ENCODE results near the gene CCNDBP1. TPM values are rescaled to one million over a fixed set of nuclear protein-coding genes. Genes with fewer than 3 reads are reported as not detected.

The CCNDBP1 gene
- total RNA-seq, 1 donor from 2014 or later, result 43.1 TPM

DNA sequence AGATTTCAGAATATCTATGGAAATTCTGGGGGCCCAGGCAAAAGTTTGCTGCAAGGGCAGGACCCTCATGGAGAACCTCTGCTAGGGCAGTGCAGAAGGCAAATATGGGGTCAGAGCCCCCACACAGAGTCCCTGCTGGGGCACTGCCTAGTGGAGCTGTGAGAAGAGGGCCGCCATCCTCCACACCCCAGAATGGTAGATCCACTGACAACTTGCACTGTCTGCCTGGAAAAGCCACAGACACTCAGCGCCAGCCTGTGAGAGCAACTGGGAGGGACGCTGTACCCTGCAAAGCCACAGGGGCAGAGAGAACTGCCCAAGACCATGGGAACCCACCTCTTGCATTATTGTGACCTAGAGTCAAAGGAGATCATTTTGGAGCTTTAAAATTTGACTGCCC is 13.8 kb downstream of the CCNDBP1 start:
- H3K4me3 ChIP-seq, result no peak overlapping the region
- no peak overlapping the region for H3K4me2 ChIP-seq
- no peak overlapping the region for H3K9ac ChIP-seq
- H2AFZ ChIP-seq (replicated peaks), result no peak overlapping the region
- no peaks in the 10 kb centered on the region for H3K9me3 ChIP-seq (ENCODE audit: low read depth)
- H3K36me3 ChIP-seq, result no peaks in the 10 kb centered on the region
- H3F3A ChIP-seq (ENCODE audit: low read depth), result no peaks in the 10 kb centered on the region
- Mint-ChIP-seq H3K27ac (no peak overlapping the region), H3K36me3 (peaks cover 16% of the 10 kb centered on the region), H3K9me3 (no peaks in the 10 kb centered on the region), H3K4me3 (no peak overlapping the region), H3K4me1 (no peaks in the 10 kb centered on the region), H3K27me3 (ENCODE audit: insufficient read depth, low read depth) (no peaks in the 10 kb centered on the region)
- no peaks in the 10 kb centered on the region for H3K27me3 ChIP-seq
- no peaks in the 10 kb centered on the region for H3K4me1 ChIP-seq
- no peak for TF ChIP-seq EZH2phosphoT487 (IDR thresholded peaks at IDR 0.05)
- no peak for TF ChIP-seq EZH2 (IDR thresholded peaks at IDR 0.05)
- TF ChIP-seq, protein P1, sequence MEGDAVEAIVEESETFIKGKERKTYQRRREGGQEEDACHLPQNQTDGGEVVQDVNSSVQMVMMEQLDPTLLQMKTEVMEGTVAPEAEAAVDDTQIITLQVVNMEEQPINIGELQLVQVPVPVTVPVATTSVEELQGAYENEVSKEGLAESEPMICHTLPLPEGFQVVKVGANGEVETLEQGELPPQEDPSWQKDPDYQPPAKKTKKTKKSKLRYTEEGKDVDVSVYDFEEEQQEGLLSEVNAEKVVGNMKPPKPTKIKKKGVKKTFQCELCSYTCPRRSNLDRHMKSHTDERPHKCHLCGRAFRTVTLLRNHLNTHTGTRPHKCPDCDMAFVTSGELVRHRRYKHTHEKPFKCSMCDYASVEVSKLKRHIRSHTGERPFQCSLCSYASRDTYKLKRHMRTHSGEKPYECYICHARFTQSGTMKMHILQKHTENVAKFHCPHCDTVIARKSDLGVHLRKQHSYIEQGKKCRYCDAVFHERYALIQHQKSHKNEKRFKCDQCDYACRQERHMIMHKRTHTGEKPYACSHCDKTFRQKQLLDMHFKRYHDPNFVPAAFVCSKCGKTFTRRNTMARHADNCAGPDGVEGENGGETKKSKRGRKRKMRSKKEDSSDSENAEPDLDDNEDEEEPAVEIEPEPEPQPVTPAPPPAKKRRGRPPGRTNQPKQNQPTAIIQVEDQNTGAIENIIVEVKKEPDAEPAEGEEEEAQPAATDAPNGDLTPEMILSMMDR (IDR thresholded peaks at IDR 0.05), result no peak
- no peaks in the 10 kb centered on the region for H3K79me2 ChIP-seq (ENCODE audit: low read depth)
- no peaks in the 10 kb centered on the region for H4K20me1 ChIP-seq (ENCODE audit: low read depth)
- no peak for DNase-seq (ENCODE audit: low spot score)
- no peak overlapping the region for H3K27ac ChIP-seq

GRCh38 chr15:43199945-43200488 is 14.8 kb downstream of the CCNDBP1 start:
- H3K9me3 ChIP-seq (ENCODE audit: low read depth), result no peaks in the 10 kb centered on the region
- Mint-ChIP-seq H3K9me3 (no peaks in the 10 kb centered on the region), H3K27ac (no peak overlapping the region), H3K27me3 (ENCODE audit: insufficient read depth, low read depth) (no peaks in the 10 kb centered on the region), H3K36me3 (peaks cover 16% of the 10 kb centered on the region), H3K4me3 (no peak overlapping the region), H3K4me1 (no peaks in the 10 kb centered on the region)
- no peak overlapping the region for H3K4me3 ChIP-seq
- no peak for DNase-seq (ENCODE audit: low spot score)
- no peak overlapping the region for H3K4me2 ChIP-seq
- H3K27me3 ChIP-seq, result no peaks in the 10 kb centered on the region
- H3K27ac ChIP-seq, result no peak overlapping the region
- H3K4me1 ChIP-seq, result no peaks in the 10 kb centered on the region
- H2AFZ ChIP-seq (replicated peaks), result no peak overlapping the region
- H3K9ac ChIP-seq, result no peak overlapping the region
- H3F3A ChIP-seq (ENCODE audit: low read depth), result no peaks in the 10 kb centered on the region
- H3K36me3 ChIP-seq, result no peaks in the 10 kb centered on the region
- TF ChIP-seq, protein P1 (IDR thresholded peaks at IDR 0.05), result no peak
- no peak for TF ChIP-seq EZH2phosphoT487 (IDR thresholded peaks at IDR 0.05)
- TF ChIP-seq EZH2 (IDR thresholded peaks at IDR 0.05), result no peak
- H4K20me1 ChIP-seq (ENCODE audit: low read depth), result no peaks in the 10 kb centered on the region
- H3K79me2 ChIP-seq (ENCODE audit: low read depth), result no peaks in the 10 kb centered on the region

- TF ChIP-seq, protein P1 (IDR thresholded peaks at IDR 0.05), result peak; percentile 65
- no peak for TF ChIP-seq EZH2 (IDR thresholded peaks at IDR 0.05)
- H3K9me3 ChIP-seq (ENCODE audit: low read depth), result no peaks in the 10 kb centered on the region
- Mint-ChIP-seq H3K27ac (no peak overlapping the region), H3K4me1 (no peaks in the 10 kb centered on the region), H3K27me3 (ENCODE audit: insufficient read depth, low read depth) (no peaks in the 10 kb centered on the region), H3K4me3 (no peak overlapping the region), H3K36me3 (no peaks in the 10 kb centered on the region), H3K9me3 (no peaks in the 10 kb centered on the region)
- H3K4me2 ChIP-seq, result no peak overlapping the region
- H3K4me3 ChIP-seq, result no peak overlapping the region
- peak; percentile 71 for DNase-seq (ENCODE audit: low spot score)
- no peaks in the 10 kb centered on the region for H3K36me3 ChIP-seq
- no peaks in the 10 kb centered on the region for H3K27me3 ChIP-seq
- no peaks in the 10 kb centered on the region for H3K4me1 ChIP-seq
- H3K27ac ChIP-seq, result no peak overlapping the region
- H2AFZ ChIP-seq (replicated peaks), result no peak overlapping the region
- no peaks in the 10 kb centered on the region for H3F3A ChIP-seq (ENCODE audit: low read depth)
- no peak overlapping the region for H3K9ac ChIP-seq
- no peaks in the 10 kb centered on the region for H3K79me2 ChIP-seq (ENCODE audit: low read depth)
- no peaks in the 10 kb centered on the region for H4K20me1 ChIP-seq (ENCODE audit: low read depth)
These were observed 19.1 kb downstream of the CCNDBP1 start for GRCh38 chr15:43204016-43204901.
